ENCODE results near the gene ZFAND3.

DNA sequence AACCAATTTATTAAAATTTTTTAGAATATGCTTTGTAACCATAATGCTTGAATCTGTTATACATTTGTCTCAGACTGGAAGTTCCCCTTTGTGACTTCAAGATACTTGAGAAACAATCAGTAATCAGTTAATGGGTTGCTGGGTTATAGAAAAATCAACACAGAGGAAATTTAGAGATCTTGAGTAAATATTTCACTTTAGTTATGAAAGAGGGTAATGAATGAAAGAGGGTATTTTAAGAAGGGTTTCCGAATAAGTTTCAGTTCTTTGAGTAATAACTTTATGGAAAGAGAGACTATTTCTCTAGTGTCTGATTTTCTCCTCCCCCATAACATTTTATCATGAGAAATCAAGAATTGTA, 21.4 kb downstream of the ZFAND3 start:
- TF ChIP-seq, protein P1, sequence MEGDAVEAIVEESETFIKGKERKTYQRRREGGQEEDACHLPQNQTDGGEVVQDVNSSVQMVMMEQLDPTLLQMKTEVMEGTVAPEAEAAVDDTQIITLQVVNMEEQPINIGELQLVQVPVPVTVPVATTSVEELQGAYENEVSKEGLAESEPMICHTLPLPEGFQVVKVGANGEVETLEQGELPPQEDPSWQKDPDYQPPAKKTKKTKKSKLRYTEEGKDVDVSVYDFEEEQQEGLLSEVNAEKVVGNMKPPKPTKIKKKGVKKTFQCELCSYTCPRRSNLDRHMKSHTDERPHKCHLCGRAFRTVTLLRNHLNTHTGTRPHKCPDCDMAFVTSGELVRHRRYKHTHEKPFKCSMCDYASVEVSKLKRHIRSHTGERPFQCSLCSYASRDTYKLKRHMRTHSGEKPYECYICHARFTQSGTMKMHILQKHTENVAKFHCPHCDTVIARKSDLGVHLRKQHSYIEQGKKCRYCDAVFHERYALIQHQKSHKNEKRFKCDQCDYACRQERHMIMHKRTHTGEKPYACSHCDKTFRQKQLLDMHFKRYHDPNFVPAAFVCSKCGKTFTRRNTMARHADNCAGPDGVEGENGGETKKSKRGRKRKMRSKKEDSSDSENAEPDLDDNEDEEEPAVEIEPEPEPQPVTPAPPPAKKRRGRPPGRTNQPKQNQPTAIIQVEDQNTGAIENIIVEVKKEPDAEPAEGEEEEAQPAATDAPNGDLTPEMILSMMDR (conservative IDR thresholded peaks at IDR 0.05; ENCODE audit: low read depth, low read length): no peak
- no peak for TF ChIP-seq POLR2A (IDR thresholded peaks at IDR 0.05; ENCODE audit: low read depth, low read length)
- TF ChIP-seq, protein P2, sequence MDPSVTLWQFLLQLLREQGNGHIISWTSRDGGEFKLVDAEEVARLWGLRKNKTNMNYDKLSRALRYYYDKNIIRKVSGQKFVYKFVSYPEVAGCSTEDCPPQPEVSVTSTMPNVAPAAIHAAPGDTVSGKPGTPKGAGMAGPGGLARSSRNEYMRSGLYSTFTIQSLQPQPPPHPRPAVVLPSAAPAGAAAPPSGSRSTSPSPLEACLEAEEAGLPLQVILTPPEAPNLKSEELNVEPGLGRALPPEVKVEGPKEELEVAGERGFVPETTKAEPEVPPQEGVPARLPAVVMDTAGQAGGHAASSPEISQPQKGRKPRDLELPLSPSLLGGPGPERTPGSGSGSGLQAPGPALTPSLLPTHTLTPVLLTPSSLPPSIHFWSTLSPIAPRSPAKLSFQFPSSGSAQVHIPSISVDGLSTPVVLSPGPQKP (IDR thresholded peaks at IDR 0.05; ENCODE audit: borderline replicate concordance, low read depth, low read length): no peak

All from IMR-90 (cell line).